Measurements from ENCODE around the gene SPATS2. TPM values are rescaled to one million over a fixed set of nuclear protein-coding genes. Genes with fewer than 3 reads are reported as not detected.
"Not testable (repeated sequence)": the region's sequence is repeated elsewhere in the genome, so short reads cannot be mapped to it uniquely, and the experiment has no call there.

Gene SPATS2
- total and polyA plus RNA-seq, 2 donors (not counting 1 experiment from before 2014, with no cell fraction given), result 22.1 to 43.6 TPM

- H3K79me2 ChIP-seq (ENCODE audit: control insufficient read depth, insufficient read depth, low read length), result peaks cover 69% of the 10 kb centered on the region
- H3K27me3 ChIP-seq (ENCODE audit: control insufficient read depth, insufficient read depth, low read length), result no peaks in the 10 kb centered on the region
- no peaks in the 10 kb centered on the region for H3K9me3 ChIP-seq (ENCODE audit: control insufficient read depth, insufficient read depth, low read depth, low read length)
- H3K36me3 ChIP-seq (ENCODE audit: control insufficient read depth, insufficient read depth, low read length), result peaks cover 1% of the 10 kb centered on the region
- peaks cover 2% of the 10 kb centered on the region for H3K4me1 ChIP-seq (ENCODE audit: control insufficient read depth, extremely low read depth, insufficient read depth, low read length)
- no peak for DNase-seq (ENCODE audit: low read depth in 2 of 2)
- TF ChIP-seq EZH2 (IDR thresholded peaks at IDR 0.05; ENCODE audit: low read length, missing control alignments) (no peak), CTCF (conservative IDR thresholded peaks at IDR 0.05 in 1 of 2, IDR thresholded peaks at IDR 0.05 in 1 of 2; ENCODE audit: low read depth in 1 of 2, low read length in 2 of 2) (no peak)
- no peak overlapping the region for H3K27ac ChIP-seq (ENCODE audit: insufficient read depth, low read length)
- H3K4me2 ChIP-seq (ENCODE audit: extremely low read depth, insufficient read depth, low read length), result peak overlapping the region; percentile 11
- H4K20me1 ChIP-seq (ENCODE audit: control insufficient read depth, extremely low read depth, insufficient read depth, low read length), result no peaks in the 10 kb centered on the region
- H2AFZ ChIP-seq (ENCODE audit: low read length), result no peak overlapping the region
- no peak overlapping the region for H3K9ac ChIP-seq (ENCODE audit: insufficient read depth, low read length)
- no peak overlapping the region for H3K4me3 ChIP-seq (replicated peaks in 1 of 4; ENCODE audit: control extremely low read depth in 1 of 4, insufficient read depth in 1 of 4, low read depth in 3 of 4, low read length in 4 of 4)
These were observed 3.3 kb downstream of the SPATS2 start for GRCh38 chr12:49370539-49370938.

GRCh38 chr12:49375406-49375805 lies 8.1 kb downstream of the SPATS2 start:
- Histone ChIP-seq H3K79me2 (ENCODE audit: control insufficient read depth, insufficient read depth, low read length) (peaks cover 54% of the 10 kb centered on the region), H3K4me3 (replicated peaks in 1 of 4; ENCODE audit: control extremely low read depth in 1 of 4, insufficient read depth in 1 of 4, low read depth in 3 of 4, low read length in 4 of 4) (no peak overlapping the region), H3K4me1 (ENCODE audit: control insufficient read depth, extremely low read depth, insufficient read depth, low read length) (no peaks in the 10 kb centered on the region), H3K36me3 (ENCODE audit: control insufficient read depth, insufficient read depth, low read length) (peaks cover 1% of the 10 kb centered on the region), H2AFZ (ENCODE audit: low read length) (no peak overlapping the region), H3K27ac (ENCODE audit: insufficient read depth, low read length) (no peak overlapping the region), H4K20me1 (ENCODE audit: control insufficient read depth, extremely low read depth, insufficient read depth, low read length) (no peaks in the 10 kb centered on the region), H3K27me3 (ENCODE audit: control insufficient read depth, insufficient read depth, low read length) (no peaks in the 10 kb centered on the region), H3K9me3 (ENCODE audit: control insufficient read depth, insufficient read depth, low read depth, low read length) (no peaks in the 10 kb centered on the region), H3K4me2 (ENCODE audit: extremely low read depth, insufficient read depth, low read length) (no peak overlapping the region), H3K9ac (ENCODE audit: insufficient read depth, low read length) (no peak overlapping the region)
- TF ChIP-seq EZH2 (IDR thresholded peaks at IDR 0.05; ENCODE audit: low read length, missing control alignments), result no peak
- TF ChIP-seq CTCF (conservative IDR thresholded peaks at IDR 0.05 in 1 of 2, IDR thresholded peaks at IDR 0.05 in 1 of 2; ENCODE audit: low read depth in 1 of 2, low read length in 2 of 2), result no peak
- DNase-seq (ENCODE audit: low read depth in 2 of 2), result no peak

- no peaks in the 10 kb centered on the region for H3K9me3 ChIP-seq (ENCODE audit: control insufficient read depth, insufficient read depth, low read depth, low read length)
- H3K4me1 ChIP-seq (ENCODE audit: control insufficient read depth, extremely low read depth, insufficient read depth, low read length), result no peaks in the 10 kb centered on the region
- DNase-seq (ENCODE audit: low read depth in 2 of 2), result no peak
- H3K9ac ChIP-seq (ENCODE audit: insufficient read depth, low read length), result no peak overlapping the region
- H3K79me2 ChIP-seq (ENCODE audit: control insufficient read depth, insufficient read depth, low read length), result peaks cover 50% of the 10 kb centered on the region
- H3K4me2 ChIP-seq (ENCODE audit: extremely low read depth, insufficient read depth, low read length), result no peak overlapping the region
- no peak overlapping the region for H3K4me3 ChIP-seq (replicated peaks in 1 of 4; ENCODE audit: control extremely low read depth in 1 of 4, insufficient read depth in 1 of 4, low read depth in 3 of 4, low read length in 4 of 4)
- H3K27ac ChIP-seq (ENCODE audit: insufficient read depth, low read length), result no peak overlapping the region
- H3K36me3 ChIP-seq (ENCODE audit: control insufficient read depth, insufficient read depth, low read length), result no peaks in the 10 kb centered on the region
- no peak for TF ChIP-seq EZH2 (IDR thresholded peaks at IDR 0.05; ENCODE audit: low read length, missing control alignments)
- TF ChIP-seq CTCF (conservative IDR thresholded peaks at IDR 0.05 in 1 of 2, IDR thresholded peaks at IDR 0.05 in 1 of 2; ENCODE audit: low read depth in 1 of 2, low read length in 2 of 2), result no peak
- H2AFZ ChIP-seq (ENCODE audit: low read length), result no peak overlapping the region
- no peaks in the 10 kb centered on the region for H4K20me1 ChIP-seq (ENCODE audit: control insufficient read depth, extremely low read depth, insufficient read depth, low read length)
- H3K27me3 ChIP-seq (ENCODE audit: control insufficient read depth, insufficient read depth, low read length), result no peaks in the 10 kb centered on the region
These were observed 10.1 kb downstream of the SPATS2 start for GRCh38 chr12:49377386-49377785.

GRCh38 chr12:49380184-49380583 lies 12.9 kb downstream of the SPATS2 start:
- H3K27ac ChIP-seq (ENCODE audit: insufficient read depth, low read length); H3K9me3 ChIP-seq (ENCODE audit: control insufficient read depth, insufficient read depth, low read depth, low read length); H3K4me3 ChIP-seq (replicated peaks in 1 of 4; ENCODE audit: control extremely low read depth in 1 of 4, insufficient read depth in 1 of 4, low read depth in 3 of 4, low read length in 4 of 4); H2AFZ ChIP-seq (ENCODE audit: low read length); DNase-seq (ENCODE audit: low read depth in 2 of 2); H3K4me1 ChIP-seq (ENCODE audit: control insufficient read depth, extremely low read depth, insufficient read depth, low read length); H4K20me1 ChIP-seq (ENCODE audit: control insufficient read depth, extremely low read depth, insufficient read depth, low read length); H3K4me2 ChIP-seq (ENCODE audit: extremely low read depth, insufficient read depth, low read length); H3K36me3 ChIP-seq (ENCODE audit: control insufficient read depth, insufficient read depth, low read length); H3K27me3 ChIP-seq (ENCODE audit: control insufficient read depth, insufficient read depth, low read length); H3K9ac ChIP-seq (ENCODE audit: insufficient read depth, low read length): not testable (repeated sequence)
- H3K79me2 ChIP-seq (ENCODE audit: control insufficient read depth, insufficient read depth, low read length), result peaks cover 46% of the 10 kb centered on the region
